Keratinocyte (primary cell): ENCODE data around the gene NTRK1. TPM values are rescaled to one million over a fixed set of nuclear protein-coding genes. Genes with fewer than 3 reads are reported as not detected.

Source experiments
- DNase-seq: peaks from one replicate; pipeline ENCODE4 v3.0.0-alpha.2; 2011; ENCODE audit warnings: low read depth, missing footprints, low spot score
- FAIRE-seq: peaks from 2 replicates; lab custom pipeline; 2011; peaks lifted over from hg19 to GRCh38; lab: Jason Lieb, UNC
- H2AFZ ChIP-seq: 2 replicates; pipeline ENCODE4 v1.6.0; 2012; ENCODE audit warnings: low read length, control low read depth, inconsistent platforms; ENCODE audit not compliant: control insufficient read depth
- H3K27ac ChIP-seq: 2 replicates; pipeline ENCODE4 v1.5.1; 2011; ENCODE audit warnings: low read length; ENCODE audit not compliant: control insufficient read depth, insufficient read depth
- H3K27me3 ChIP-seq: 3 replicates; pipeline ENCODE4 v1.6.0; 2011; ENCODE audit warnings: low read length; ENCODE audit not compliant: control insufficient read depth, insufficient read depth; ENCODE audit errors: extremely low read depth
- H3K36me3 ChIP-seq, 2 experiments: 2 replicates in 1 of 2; 3 replicates in 1 of 2; pipeline ENCODE4 v1.5.1; 2011; ENCODE audit warnings: low read length in 2 of 2, mild to moderate bottlenecking in 1 of 2; ENCODE audit not compliant: control insufficient read depth in 2 of 2, insufficient read depth in 2 of 2; ENCODE audit errors: extremely low read depth in 1 of 2
- H3K4me1 ChIP-seq: 3 replicates; pipeline ENCODE4 v1.5.1; 2011; ENCODE audit warnings: low read length; ENCODE audit not compliant: control insufficient read depth, insufficient read depth; ENCODE audit errors: extremely low read depth
- H3K4me2 ChIP-seq: 3 replicates; pipeline ENCODE4 v1.6.0; 2011; ENCODE audit warnings: low read depth, low read length; ENCODE audit not compliant: control insufficient read depth, insufficient read depth; ENCODE audit errors: extremely low read depth
- H3K4me3 ChIP-seq, 3 experiments: fragments of 200-600 bp in 1 of 3; sonication (generic) in 1 of 3; 2 replicates in 2 of 3; 3 replicates in 1 of 3; pipeline ENCODE4 v1.5.1; 2011 to 2016; ENCODE audit warnings: low read length in 3 of 3, mild to moderate bottlenecking in 3 of 3, control low read depth in 2 of 3, inconsistent platforms in 1 of 3, low read depth in 1 of 3, mixed read lengths in 1 of 3, mixed run types in 1 of 3, moderate library complexity in 1 of 3; ENCODE audit not compliant: control insufficient read depth in 2 of 3, insufficient read depth in 2 of 3; ENCODE audit errors: extremely low read depth in 1 of 3
- H3K79me2 ChIP-seq: 2 replicates; pipeline ENCODE4 v1.6.0; 2012; ENCODE audit warnings: low read length; ENCODE audit not compliant: control insufficient read depth, insufficient read depth
- H3K9ac ChIP-seq: 3 replicates; pipeline ENCODE4 v1.6.0; 2011; ENCODE audit warnings: low read length; ENCODE audit not compliant: control insufficient read depth, insufficient read depth; ENCODE audit errors: extremely low read depth
- H3K9me1 ChIP-seq: 3 replicates; pipeline ENCODE4 v1.6.0; 2011; ENCODE audit warnings: low read length; ENCODE audit not compliant: control insufficient read depth, insufficient read depth; ENCODE audit errors: extremely low read depth
- H3K9me3 ChIP-seq: 2 replicates; pipeline ENCODE4 v1.5.1; 2012; ENCODE audit warnings: low read depth, low read length; ENCODE audit not compliant: control insufficient read depth
- H4K20me1 ChIP-seq: 3 replicates; pipeline ENCODE4 v1.6.0; 2011; ENCODE audit warnings: low read length; ENCODE audit not compliant: control insufficient read depth, insufficient read depth; ENCODE audit errors: extremely low read depth
- CTCF ChIP-seq, 3 experiments: IDR thresholded peaks in 1 of 3; conservative IDR thresholded peaks in 1 of 3; optimal IDR thresholded peaks in 1 of 3; 2 replicates in 2 of 3; 3 replicates in 1 of 3; pipeline versions ENCODE3 to v1.5.1; 2011; ENCODE audit warnings: low read length in 3 of 3, mild to moderate bottlenecking in 3 of 3, moderate library complexity in 2 of 3, control low read depth in 1 of 3, inconsistent platforms in 1 of 3; ENCODE audit not compliant: insufficient read depth in 2 of 3; ENCODE audit errors: extremely low read depth in 1 of 3
- EZH2 ChIP-seq: IDR thresholded peaks from one replicate; pipeline ENCODE4 v1.6.1; 2012; ENCODE audit warnings: inconsistent platforms, mild to moderate bottlenecking, low read length, moderate library complexity
- dilution Hi-C: fragments of 300-500 bp; cut with MboI; formaldehyde crosslinking; loops from one replicate; pipeline ENCODE4 v1.7.0; 2020; ENCODE audit warnings: low sequenced_read_pairs; ENCODE audit not compliant: extremely low pct_ligation_motif_present
- polyA plus RNA-seq, 5 experiments: library from polyadenylated mRNA; depleted of rRNA in 3 of 5; stranded (reverse) in 3 of 5; stranded (forward) in 1 of 5; unstranded in 1 of 5; fragments of >200 nt; gene quantifications; 1 replicate in 1 of 5; 2 replicates in 3 of 5; 3 replicates in 1 of 5; pipeline versions ENCODE4 v1.2.1 to v1.2.3, GENCODE V29; 2011 to 2012; ENCODE audit warnings: missing spikeins in 2 of 5, low read depth in 1 of 5, low replicate concordance in 1 of 5

Gene NTRK1
- polyA plus RNA-seq, 1 donor (not counting 4 experiments of a cell fraction or from before 2014, with no cell fraction given): 0.03 TPM

- peaks cover 2% of the 10 kb centered on the region for H4K20me1 ChIP-seq
- no peak overlapping the region for H3K4me2 ChIP-seq
- no peak overlapping the region for H3K4me3 ChIP-seq
- FAIRE-seq (no peak), DNase-seq (no peak)
- no peaks in the 10 kb centered on the region for H3K36me3 ChIP-seq
- H3K9me1 ChIP-seq: no peaks in the 10 kb centered on the region
- no peak overlapping the region for H3K9ac ChIP-seq
- no peak overlapping the region for H3K27ac ChIP-seq
- no peaks in the 10 kb centered on the region for H3K79me2 ChIP-seq
- no peak for TF ChIP-seq EZH2
- no peak for TF ChIP-seq CTCF (optimal IDR thresholded peaks at IDR 0.05 in 1 of 3, IDR thresholded peaks at IDR 0.05 in 1 of 3, conservative IDR thresholded peaks at IDR 0.05 in 1 of 3; ENCODE audit: extremely low read depth in 1 of 3, insufficient read depth in 2 of 3, low read length in 3 of 3)
- dilution Hi-C loops: no loop called here
- H3K4me1 ChIP-seq: peaks cover 2% of the 10 kb centered on the region
- H3K27me3 ChIP-seq: peaks cover 62% of the 10 kb centered on the region
- no peak overlapping the region for H2AFZ ChIP-seq
- no peaks in the 10 kb centered on the region for H3K9me3 ChIP-seq
Observed at GRCh38 chr1:156842618-156843300, 17.9 kb upstream of the NTRK1 start.

GRCh38 chr1:156844102-156844501, 16.6 kb upstream of the NTRK1 start:
- Histone ChIP-seq H3K36me3 (no peaks in the 10 kb centered on the region), H3K9me1 (no peaks in the 10 kb centered on the region), H3K9me3 (no peaks in the 10 kb centered on the region), H2AFZ (no peak overlapping the region), H3K4me3 (no peak overlapping the region), H3K4me1 (peaks cover 2% of the 10 kb centered on the region), H3K79me2 (no peaks in the 10 kb centered on the region), H3K27ac (no peak overlapping the region), H3K9ac (no peak overlapping the region), H4K20me1 (peaks cover 2% of the 10 kb centered on the region), H3K27me3 (peaks cover 73% of the 10 kb centered on the region), H3K4me2 (no peak overlapping the region)
- dilution Hi-C loops: no loop called here
- FAIRE-seq (no peak), DNase-seq (no peak)
- TF ChIP-seq EZH2 (no peak), CTCF (optimal IDR thresholded peaks at IDR 0.05 in 1 of 3, IDR thresholded peaks at IDR 0.05 in 1 of 3, conservative IDR thresholded peaks at IDR 0.05 in 1 of 3; ENCODE audit: extremely low read depth in 1 of 3, insufficient read depth in 2 of 3, low read length in 3 of 3) (no peak)
